HG03558 (cell line): ENCODE measurements around the gene FOLR1.
"Not testable (repeated sequence)": the region's sequence is repeated elsewhere in the genome, so short reads cannot be mapped to it uniquely, and the experiment has no call there.

Experiments
- ATAC-seq: cut with Tn5 transposase; IDR thresholded peaks from one replicate; pipeline ENCODE4 v1.9.1; 2021; ENCODE audit warnings: moderate number of reproducible peaks; ENCODE audit not compliant: unreplicated experiment; ENCODE audit errors: extremely low read depth

Gene FOLR1

GRCh38 chr11:72191961-72192381, at the start of gene FOLR1:
Gene FOLR1 (plus strand): TSS chr11:72192140. CDS start chr11:72192174, 34 bp downstream.
- no peak for ATAC-seq

- ATAC-seq, result not testable (repeated sequence)
Measured at GRCh38 chr11:72142543-72142942, 49.4 kb upstream of the FOLR1 start.

GRCh38 chr11:72144807-72145565, 47.0 kb upstream of the FOLR1 start:
- no peak for ATAC-seq

GRCh38 chr11:72146625-72147024, 45.3 kb upstream of the FOLR1 start:
- ATAC-seq, result no peak

GRCh38 chr11:72150882-72151281, 41.1 kb upstream of the FOLR1 start:
- ATAC-seq, result no peak

DNA sequence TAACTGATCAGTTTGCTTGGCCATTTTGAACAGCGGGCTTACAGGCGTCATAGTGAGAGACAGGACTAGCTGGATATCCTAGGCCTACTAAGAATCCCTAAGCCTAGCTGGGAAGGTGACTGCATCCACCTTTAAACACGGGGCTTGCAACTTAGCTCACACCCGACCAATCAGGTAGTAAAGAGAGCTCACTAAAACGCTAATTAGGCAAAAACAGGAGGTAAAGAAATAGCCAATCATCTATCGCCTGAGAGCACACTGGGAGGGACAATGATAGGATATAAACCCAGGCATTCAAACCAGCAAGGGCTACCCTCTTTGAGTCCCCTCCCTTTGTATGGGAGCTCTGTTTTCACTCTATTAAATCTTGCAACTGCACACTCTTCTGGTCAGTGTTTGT, 38.1 kb upstream of the FOLR1 start:
- not testable (repeated sequence) for ATAC-seq

GRCh38 chr11:72154816-72155215, 37.1 kb upstream of the FOLR1 start:
- no peak for ATAC-seq

GRCh38 chr11:72155751-72156150, 36.2 kb upstream of the FOLR1 start:
- no peak for ATAC-seq

DNA sequence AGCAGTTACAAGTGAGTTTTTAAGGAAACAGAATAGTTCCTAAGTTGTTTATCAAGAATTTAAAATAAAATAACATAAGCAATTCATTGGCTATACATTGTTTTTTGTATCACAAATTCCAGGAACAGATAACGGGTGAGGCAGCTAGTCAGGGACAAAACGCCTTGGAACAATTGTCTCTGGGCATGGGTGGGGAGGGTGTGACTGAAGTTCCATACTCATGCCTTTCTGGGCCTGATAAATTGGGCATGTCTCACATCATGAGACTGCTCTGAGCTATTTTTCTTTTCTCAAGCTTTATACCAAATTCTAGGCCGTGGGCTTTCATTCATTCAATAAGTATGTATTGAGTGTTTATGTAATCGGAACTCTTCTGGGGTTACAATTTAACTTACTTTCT, 34.8 kb upstream of the FOLR1 start:
- no peak for ATAC-seq

GRCh38 chr11:72160319-72160718, 31.6 kb upstream of the FOLR1 start:
- ATAC-seq, result no peak

- no peak for ATAC-seq
Measured at GRCh38 chr11:72162891-72163492, 28.9 kb upstream of the FOLR1 start.

DNA sequence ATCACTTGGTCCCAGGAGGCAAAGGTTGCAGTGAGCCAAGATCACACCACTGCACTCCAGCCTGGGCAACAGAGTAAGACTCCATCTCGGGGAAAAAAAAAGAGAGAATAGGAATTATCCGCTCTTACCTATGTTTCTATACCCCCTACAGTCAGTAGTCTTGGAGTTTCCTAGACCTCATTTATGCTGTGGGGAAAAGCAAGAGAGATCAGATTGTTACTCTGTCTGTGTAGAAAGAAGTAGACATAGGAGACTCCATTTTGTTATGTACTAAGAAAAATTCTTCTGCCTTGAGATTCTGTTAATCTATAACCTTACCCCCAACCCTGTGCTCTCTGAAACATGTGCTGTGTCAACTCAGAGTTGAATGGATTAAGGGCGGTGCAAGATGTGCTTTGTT, 27.8 kb upstream of the FOLR1 start:
- ATAC-seq, result not testable (repeated sequence)

DNA sequence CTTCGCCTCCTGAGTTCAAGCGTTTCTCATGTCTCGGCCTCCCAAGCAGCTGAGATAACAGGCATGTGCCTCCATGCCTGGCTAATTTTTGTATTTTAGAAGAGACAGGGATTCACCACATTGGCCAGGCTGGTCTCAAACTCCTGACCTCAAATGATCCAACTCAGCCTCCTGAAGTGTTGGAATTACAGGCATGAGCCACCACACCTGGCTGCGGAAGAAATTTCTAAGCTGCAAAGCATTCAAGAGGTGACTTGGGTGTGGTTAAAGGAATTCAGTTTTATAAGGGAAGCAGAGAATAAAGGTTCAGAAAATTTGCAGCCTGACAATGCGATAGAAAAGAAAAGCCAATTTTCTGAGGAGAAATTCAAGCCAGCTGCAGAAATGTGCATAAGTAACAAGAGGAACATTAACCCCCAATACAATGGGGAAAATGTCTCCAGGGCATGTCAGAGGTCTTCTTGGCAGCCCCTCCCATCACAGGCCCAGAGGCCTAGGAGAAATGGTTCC, 22.8 kb upstream of the FOLR1 start:
- ATAC-seq, result not testable (repeated sequence)

- ATAC-seq, result not testable (repeated sequence)
Measured at GRCh38 chr11:72169754-72170153, 22.2 kb upstream of the FOLR1 start.

DNA sequence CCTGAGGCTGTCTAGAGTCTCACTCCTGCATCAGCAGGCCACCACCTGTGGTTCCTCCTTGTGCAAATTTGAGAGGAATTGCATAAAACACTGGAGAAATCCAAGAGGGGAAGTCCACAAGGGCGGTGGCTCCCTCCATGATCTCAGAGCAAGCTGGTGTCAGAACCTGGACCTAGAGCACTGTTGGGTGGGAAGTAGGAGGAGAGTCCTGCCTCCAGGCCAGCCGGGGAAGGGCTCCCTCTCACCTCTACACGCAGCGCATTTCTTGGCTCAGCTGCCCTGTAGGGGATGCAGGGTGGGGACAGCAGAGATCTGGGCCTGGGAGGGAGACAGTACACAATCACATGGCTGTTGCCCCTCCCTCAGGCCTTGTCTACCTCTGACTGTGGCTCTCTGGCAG, 19.9 kb upstream of the FOLR1 start:
- ATAC-seq, result not testable (repeated sequence)

DNA sequence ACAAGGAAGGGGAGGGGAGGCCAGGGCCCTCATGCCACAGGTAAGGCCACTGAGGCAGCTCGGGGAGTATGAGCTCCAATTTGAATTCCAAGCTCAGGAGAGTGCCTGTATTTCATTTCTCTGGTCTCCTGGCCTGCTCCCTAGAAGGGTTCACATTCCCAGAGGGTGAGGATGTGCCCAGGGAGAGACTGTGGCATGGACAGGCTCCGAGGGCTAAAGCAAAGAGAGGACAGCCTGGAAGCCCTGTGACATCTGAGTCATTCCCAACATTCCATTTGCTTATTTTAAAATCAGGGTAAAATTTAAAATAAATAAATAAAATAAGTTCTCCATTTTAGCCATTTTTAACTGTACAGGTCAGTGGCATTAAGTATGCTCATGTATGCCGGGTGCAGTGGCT, 18.6 kb upstream of the FOLR1 start:
- ATAC-seq, result no peak

DNA sequence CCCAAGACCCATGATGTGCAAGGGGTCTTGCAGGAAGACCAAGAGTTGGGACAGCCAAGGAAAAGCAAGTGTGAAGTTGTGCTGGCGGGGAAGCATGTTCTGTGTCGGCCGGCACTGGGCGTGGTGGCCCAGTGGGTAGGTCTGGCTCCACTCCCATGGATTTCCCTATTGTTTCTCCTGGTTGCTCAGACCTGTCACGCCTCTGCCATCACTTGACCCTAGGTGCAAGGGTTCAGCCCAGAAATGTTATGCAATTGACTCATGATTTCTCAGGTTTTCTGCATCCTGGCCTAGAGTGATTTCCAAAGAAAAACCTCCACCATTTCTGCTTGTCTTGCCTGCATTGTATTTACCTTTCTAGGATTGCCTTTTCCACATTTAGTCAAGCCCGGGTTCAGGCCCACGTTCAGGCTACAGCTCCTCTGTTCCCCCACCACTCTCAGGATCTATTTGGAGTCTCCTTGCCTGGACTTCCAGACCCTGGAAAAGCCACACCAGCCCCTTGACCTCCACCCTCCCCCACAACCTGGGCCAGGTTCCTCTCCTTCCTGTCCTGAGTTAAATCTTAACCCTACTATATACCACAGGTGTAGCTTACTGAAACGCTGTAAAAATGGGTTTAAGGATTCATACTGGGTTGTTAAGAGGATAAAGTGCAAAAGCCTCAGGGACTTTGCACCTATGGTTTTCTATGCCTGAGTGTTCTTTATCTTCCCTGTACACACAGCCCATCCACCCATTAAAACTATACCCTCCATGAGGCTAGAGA, 17.5 kb upstream of the FOLR1 start:
- no peak for ATAC-seq

DNA sequence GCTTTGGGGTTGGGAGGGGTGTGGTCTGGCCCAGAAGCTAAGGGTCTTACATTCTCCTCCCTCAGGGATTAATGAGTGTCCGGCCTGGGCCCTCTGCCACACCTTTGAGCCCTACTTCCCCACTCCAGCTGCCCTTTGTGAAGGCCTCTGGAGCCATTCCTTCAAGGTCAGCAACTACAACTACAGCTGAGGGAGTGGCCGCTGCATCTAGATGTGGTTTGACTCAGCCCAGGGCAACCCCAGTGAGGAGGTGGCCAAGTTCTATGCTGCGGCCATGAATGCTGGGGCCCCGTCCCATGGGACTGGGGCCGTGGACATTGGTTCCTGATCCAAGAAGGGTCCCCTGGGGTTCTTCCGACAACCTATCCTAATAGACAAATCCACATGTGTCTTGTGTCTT, 14.3 kb upstream of the FOLR1 start:
- ATAC-seq, result no peak

- ATAC-seq, result no peak
Measured at GRCh38 chr11:72179049-72179803, 12.7 kb upstream of the FOLR1 start.

DNA sequence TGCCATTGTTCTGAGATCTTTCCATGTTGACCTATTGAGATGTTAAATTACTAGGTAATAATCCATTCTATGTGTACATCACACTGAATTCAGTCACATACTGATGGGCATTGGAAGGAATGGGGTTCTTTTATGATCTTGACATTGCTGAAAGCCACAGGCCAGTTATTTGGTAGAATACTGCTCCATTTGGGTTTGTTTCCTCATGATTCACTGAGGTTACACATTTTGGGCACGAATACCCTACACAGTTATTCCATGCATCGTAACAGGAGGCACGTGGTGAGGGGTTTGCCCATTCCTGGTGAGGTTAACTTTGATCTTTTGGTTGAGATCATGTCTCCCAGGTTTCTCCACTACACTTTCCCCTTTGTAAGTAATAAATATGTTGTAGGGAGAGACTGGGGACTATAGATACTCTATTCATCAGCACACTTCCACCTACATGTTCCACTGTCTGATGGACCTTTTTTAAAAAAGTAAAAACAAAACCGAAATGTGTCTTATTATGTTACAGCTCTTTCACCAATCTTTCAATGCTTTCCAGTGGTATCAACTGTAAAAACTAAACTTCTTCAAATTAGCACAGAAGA, 12.0 kb upstream of the FOLR1 start:
- ATAC-seq, result no peak
